HEK293 (cell line): ENCODE results near the gene PTHLH.

Experiments
- CTCF ChIA-PET: fragments of 350-600 bp; formaldehyde crosslinking; extraction: SDS; loops from one replicate; lab custom pipeline; 2021; ENCODE audit warnings: antibody characterized with exemption; lab: Yijun Ruan, JAX
- POLR2A ChIA-PET: fragments of 300-600 bp; formaldehyde crosslinking; extraction: SDS; loops from one replicate; lab custom pipeline; 2020; ENCODE audit warnings: antibody characterized with exemption, inconsistent platforms; lab: Yijun Ruan, JAX
- H3K27ac ChIP-seq: fragments of 200-500 bp; sonication (Bioruptor generic); 2 replicates; pipeline ENCODE4 v1.5.1; 2014; ENCODE audit warnings: low read depth, low read length, control low read depth, inconsistent platforms; ENCODE audit errors: extremely low read depth
- H3K36me3 ChIP-seq, 2 experiments: fragments of 200-500 bp in 1 of 2; sonication (Bioruptor generic) in 1 of 2; 1 replicate in 1 of 2; 2 replicates in 1 of 2; pipeline ENCODE4 v1.5.1; 2014 to 2017; ENCODE audit warnings: inconsistent platforms in 2 of 2, low read length in 2 of 2; ENCODE audit not compliant: control insufficient read depth in 2 of 2, insufficient read depth in 1 of 2
- H3K4me1 ChIP-seq: fragments of 200-500 bp; sonication (Bioruptor generic); 2 replicates; pipeline ENCODE4 v1.5.1; 2014; ENCODE audit warnings: mild to moderate bottlenecking, low read length, inconsistent platforms; ENCODE audit not compliant: control insufficient read depth, insufficient read depth
- H3K4me3 ChIP-seq: 2 replicates; pipeline ENCODE4 v1.5.1; 2011; ENCODE audit warnings: low read depth, mild to moderate bottlenecking, control low read depth, low read length, moderate library complexity
- H3K9me3 ChIP-seq: fragments of 200-500 bp; sonication (Bioruptor generic); 2 replicates; pipeline ENCODE4 v1.5.1; 2014; ENCODE audit warnings: low read depth, low read length, inconsistent platforms; ENCODE audit not compliant: control insufficient read depth, insufficient read depth
- GLI2 ChIP-seq: fragments of 450-650 bp; formaldehyde crosslinking; IDR thresholded peaks from 2 replicates; pipeline ENCODE4; 2017; ENCODE audit warnings: missing biosample characterization, missing genetic modification characterization, low read depth, borderline replicate concordance
- HOXA7 ChIP-seq: sonication (generic); formaldehyde crosslinking; IDR thresholded peaks from 2 replicates; pipeline ENCODE4 v1.8.1; 2022; ENCODE audit warnings: missing genetic modification reagents, borderline replicate concordance
- RBAK ChIP-seq: fragments of 450-650 bp; formaldehyde crosslinking; IDR thresholded peaks from 2 replicates; pipeline ENCODE4 v1.5.1; 2016; ENCODE audit warnings: missing biosample characterization, missing genetic modification characterization
- ZNF112 ChIP-seq: fragments of 450-650 bp; formaldehyde crosslinking; IDR thresholded peaks from 2 replicates; pipeline ENCODE4 v1.5.0; 2017; ENCODE audit warnings: missing biosample characterization, missing genetic modification characterization
- ZNF138 ChIP-seq: fragments of 450-650 bp; formaldehyde crosslinking; IDR thresholded peaks from 2 replicates; pipeline ENCODE4 v1.5.1; 2016; ENCODE audit warnings: missing biosample characterization, missing genetic modification characterization, borderline replicate concordance
- ZNF24 ChIP-seq: fragments of 450-650 bp; formaldehyde crosslinking; IDR thresholded peaks from 2 replicates; pipeline ENCODE4 v1.5.1; 2016; ENCODE audit warnings: missing biosample characterization, missing genetic modification characterization
- ZNF324 ChIP-seq: fragments of 450-650 bp; formaldehyde crosslinking; IDR thresholded peaks from 2 replicates; pipeline ENCODE4 v1.5.1; 2016; ENCODE audit warnings: missing biosample characterization, missing genetic modification characterization
- ZNF423 ChIP-seq: fragments of 450-650 bp; formaldehyde crosslinking; IDR thresholded peaks from 2 replicates; pipeline ENCODE4 v1.5.1; 2016; ENCODE audit warnings: missing biosample characterization, missing genetic modification characterization
- ZNF629 ChIP-seq: fragments of 450-650 bp; formaldehyde crosslinking; IDR thresholded peaks from 2 replicates; pipeline ENCODE4 v1.5.1; 2017; ENCODE audit warnings: missing biosample characterization, missing genetic modification characterization
- ZNF670 ChIP-seq: fragments of 450-650 bp; formaldehyde crosslinking; IDR thresholded peaks from 2 replicates; pipeline ENCODE4 v1.5.1; 2016; ENCODE audit warnings: missing biosample characterization, missing genetic modification characterization, low read depth
- ZNF830 ChIP-seq: fragments of 450-650 bp; IDR thresholded peaks from 2 replicates; pipeline ENCODE4 v1.5.0; 2018; ENCODE audit warnings: missing biosample characterization, missing genetic modification characterization, low read depth, mild to moderate bottlenecking, moderate library complexity
- TF ChIP-seq, protein P1 (sequence below): fragments of 450-650 bp; formaldehyde crosslinking; IDR thresholded peaks from 2 replicates; pipeline ENCODE4 v1.5.1; 2016; ENCODE audit warnings: missing biosample characterization, missing genetic modification characterization, borderline replicate concordance
- TF ChIP-seq, protein P2 (sequence below): IDR thresholded peaks from 2 replicates; pipeline ENCODE4 v1.6.1; 2011; ENCODE audit warnings: mild to moderate bottlenecking, low read depth, low read length, borderline replicate concordance
- TF ChIP-seq, protein P3 (sequence below): fragments of 450-650 bp; formaldehyde crosslinking; IDR thresholded peaks from 2 replicates; pipeline ENCODE4 v1.5.1; 2017; ENCODE audit warnings: missing biosample characterization, missing genetic modification characterization
- TF ChIP-seq, protein P4 (sequence below): fragments of 450-650 bp; formaldehyde crosslinking; IDR thresholded peaks from 2 replicates; pipeline ENCODE4 v1.5.1; 2016; ENCODE audit warnings: missing biosample characterization, missing genetic modification characterization

PTHLH gene

DNA sequence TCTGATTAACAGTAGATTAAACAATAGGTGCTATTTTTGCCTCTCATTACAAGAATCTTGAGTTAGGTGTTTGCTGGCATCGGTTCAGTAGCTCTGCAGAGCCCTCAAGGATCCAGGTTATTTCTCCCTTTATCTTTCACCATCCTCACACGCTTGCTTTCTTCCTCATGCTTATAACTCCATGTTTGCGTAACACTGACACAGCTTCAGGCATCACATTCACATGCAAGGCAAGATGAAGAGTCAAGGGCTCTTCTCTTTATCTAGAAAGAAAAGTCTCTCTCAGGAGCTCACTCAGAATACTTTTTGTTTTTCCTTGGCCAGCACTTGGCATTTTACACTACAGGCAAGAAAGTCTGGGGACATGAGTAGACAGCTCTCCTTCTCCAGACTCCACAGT, 24.2 kb upstream of the PTHLH start:
- POLR2A ChIA-PET: no interaction called here
- no peak overlapping the region for H3K27ac ChIP-seq
- CTCF ChIA-PET: interaction anchor here (0.6 kb wide), 2 partner anchors 610 to 1219 kb away, joined by 3 to 5 read pairs; no protein-coding TSS in a partner anchor
- no peak for TF ChIP-seq ZNF629
- TF ChIP-seq ZNF423 (tag by site-specific recombination): no peak
- no peak for TF ChIP-seq ZNF670 (tag by site-specific recombination)
- no peak for TF ChIP-seq RBAK (tag by site-specific recombination)
- TF ChIP-seq ZNF112: no peak
- no peak for TF ChIP-seq ZNF830
- no peak for TF ChIP-seq GLI2 (tag by site-specific recombination)
- TF ChIP-seq, protein P1, sequence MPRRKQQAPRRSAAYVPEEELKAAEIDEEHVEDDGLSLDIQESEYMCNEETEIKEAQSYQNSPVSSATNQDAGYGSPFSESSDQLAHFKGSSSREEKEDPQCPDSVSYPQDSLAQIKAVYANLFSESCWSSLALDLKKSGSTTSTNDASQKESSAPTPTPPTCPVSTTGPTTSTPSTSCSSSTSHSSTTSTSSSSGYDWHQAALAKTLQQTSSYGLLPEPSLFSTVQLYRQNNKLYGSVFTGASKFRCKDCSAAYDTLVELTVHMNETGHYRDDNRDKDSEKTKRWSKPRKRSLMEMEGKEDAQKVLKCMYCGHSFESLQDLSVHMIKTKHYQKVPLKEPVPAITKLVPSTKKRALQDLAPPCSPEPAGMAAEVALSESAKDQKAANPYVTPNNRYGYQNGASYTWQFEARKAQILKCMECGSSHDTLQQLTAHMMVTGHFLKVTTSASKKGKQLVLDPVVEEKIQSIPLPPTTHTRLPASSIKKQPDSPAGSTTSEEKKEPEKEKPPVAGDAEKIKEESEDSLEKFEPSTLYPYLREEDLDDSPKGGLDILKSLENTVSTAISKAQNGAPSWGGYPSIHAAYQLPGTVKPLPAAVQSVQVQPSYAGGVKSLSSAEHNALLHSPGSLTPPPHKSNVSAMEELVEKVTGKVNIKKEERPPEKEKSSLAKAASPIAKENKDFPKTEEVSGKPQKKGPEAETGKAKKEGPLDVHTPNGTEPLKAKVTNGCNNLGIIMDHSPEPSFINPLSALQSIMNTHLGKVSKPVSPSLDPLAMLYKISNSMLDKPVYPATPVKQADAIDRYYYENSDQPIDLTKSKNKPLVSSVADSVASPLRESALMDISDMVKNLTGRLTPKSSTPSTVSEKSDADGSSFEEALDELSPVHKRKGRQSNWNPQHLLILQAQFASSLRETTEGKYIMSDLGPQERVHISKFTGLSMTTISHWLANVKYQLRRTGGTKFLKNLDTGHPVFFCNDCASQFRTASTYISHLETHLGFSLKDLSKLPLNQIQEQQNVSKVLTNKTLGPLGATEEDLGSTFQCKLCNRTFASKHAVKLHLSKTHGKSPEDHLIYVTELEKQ (tag by site-specific recombination): no peak
- TF ChIP-seq ZNF324 (tag by site-specific recombination): no peak
- TF ChIP-seq ZNF138 (tag by site-specific recombination): no peak
- TF ChIP-seq, protein P2, sequence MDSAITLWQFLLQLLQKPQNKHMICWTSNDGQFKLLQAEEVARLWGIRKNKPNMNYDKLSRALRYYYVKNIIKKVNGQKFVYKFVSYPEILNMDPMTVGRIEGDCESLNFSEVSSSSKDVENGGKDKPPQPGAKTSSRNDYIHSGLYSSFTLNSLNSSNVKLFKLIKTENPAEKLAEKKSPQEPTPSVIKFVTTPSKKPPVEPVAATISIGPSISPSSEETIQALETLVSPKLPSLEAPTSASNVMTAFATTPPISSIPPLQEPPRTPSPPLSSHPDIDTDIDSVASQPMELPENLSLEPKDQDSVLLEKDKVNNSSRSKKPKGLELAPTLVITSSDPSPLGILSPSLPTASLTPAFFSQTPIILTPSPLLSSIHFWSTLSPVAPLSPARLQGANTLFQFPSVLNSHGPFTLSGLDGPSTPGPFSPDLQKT: no peak
- TF ChIP-seq, protein P3, sequence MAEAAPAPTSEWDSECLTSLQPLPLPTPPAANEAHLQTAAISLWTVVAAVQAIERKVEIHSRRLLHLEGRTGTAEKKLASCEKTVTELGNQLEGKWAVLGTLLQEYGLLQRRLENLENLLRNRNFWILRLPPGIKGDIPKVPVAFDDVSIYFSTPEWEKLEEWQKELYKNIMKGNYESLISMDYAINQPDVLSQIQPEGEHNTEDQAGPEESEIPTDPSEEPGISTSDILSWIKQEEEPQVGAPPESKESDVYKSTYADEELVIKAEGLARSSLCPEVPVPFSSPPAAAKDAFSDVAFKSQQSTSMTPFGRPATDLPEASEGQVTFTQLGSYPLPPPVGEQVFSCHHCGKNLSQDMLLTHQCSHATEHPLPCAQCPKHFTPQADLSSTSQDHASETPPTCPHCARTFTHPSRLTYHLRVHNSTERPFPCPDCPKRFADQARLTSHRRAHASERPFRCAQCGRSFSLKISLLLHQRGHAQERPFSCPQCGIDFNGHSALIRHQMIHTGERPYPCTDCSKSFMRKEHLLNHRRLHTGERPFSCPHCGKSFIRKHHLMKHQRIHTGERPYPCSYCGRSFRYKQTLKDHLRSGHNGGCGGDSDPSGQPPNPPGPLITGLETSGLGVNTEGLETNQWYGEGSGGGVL (tag by site-specific recombination): no peak
- TF ChIP-seq ZNF24: no peak
- TF ChIP-seq, protein P4, sequence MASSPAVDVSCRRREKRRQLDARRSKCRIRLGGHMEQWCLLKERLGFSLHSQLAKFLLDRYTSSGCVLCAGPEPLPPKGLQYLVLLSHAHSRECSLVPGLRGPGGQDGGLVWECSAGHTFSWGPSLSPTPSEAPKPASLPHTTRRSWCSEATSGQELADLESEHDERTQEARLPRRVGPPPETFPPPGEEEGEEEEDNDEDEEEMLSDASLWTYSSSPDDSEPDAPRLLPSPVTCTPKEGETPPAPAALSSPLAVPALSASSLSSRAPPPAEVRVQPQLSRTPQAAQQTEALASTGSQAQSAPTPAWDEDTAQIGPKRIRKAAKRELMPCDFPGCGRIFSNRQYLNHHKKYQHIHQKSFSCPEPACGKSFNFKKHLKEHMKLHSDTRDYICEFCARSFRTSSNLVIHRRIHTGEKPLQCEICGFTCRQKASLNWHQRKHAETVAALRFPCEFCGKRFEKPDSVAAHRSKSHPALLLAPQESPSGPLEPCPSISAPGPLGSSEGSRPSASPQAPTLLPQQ: no peak
- TF ChIP-seq, all 188 proteins: peak for 0
- no peaks in the 10 kb centered on the region for H3K9me3 ChIP-seq
- H3K4me3 ChIP-seq: no peak overlapping the region
- no peaks in the 10 kb centered on the region for H3K36me3 ChIP-seq
- H3K4me1 ChIP-seq: no peaks in the 10 kb centered on the region

DNA sequence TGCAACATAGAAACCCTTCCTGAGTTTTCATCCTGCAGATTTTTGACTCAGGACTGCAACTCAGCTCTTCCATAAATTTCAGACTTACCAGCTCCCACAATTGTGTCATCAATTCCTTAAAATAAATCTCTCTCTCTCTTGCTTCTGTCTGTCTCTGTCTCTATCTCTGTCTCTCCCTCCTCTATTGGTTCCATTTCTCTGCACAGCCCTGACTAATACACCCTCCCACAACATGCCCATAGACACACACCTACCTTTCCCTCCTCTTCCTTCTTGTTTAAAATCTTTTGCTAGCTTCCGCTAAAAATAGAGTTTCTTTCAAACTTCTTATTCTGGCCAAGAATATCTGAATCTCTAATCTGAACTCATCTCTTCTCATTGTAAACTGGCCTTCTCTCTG, 22.9 kb upstream of the PTHLH start:
- CTCF ChIA-PET: no interaction called here
- POLR2A ChIA-PET: no interaction called here
- Histone ChIP-seq H3K9me3 (no peaks in the 10 kb centered on the region), H3K4me3 (no peak overlapping the region), H3K27ac (no peak overlapping the region), H3K4me1 (no peaks in the 10 kb centered on the region), H3K36me3 (no peaks in the 10 kb centered on the region)
- TF ChIP-seq HOXA7 (CRISPR knock-in tag): no peak
